MM.1S (cell line): ENCODE results near the gene MAPK10.

ENCODE experiments used
- EZH2 ChIP-seq: fragments of 300-600 bp; sonication (generic); optimal IDR thresholded peaks from 2 replicates; pipeline ENCODE3; 2017; ENCODE audit warnings: low read depth, mild to moderate bottlenecking, antibody characterized with exemption, low read length, mixed read lengths
- TF ChIP-seq, protein P1 (sequence below): fragments of 300-600 bp; sonication (generic); IDR thresholded peaks from 2 replicates; pipeline ENCODE4 v1.5.1; 2016; ENCODE audit warnings: antibody characterized with exemption, low read length, mixed read lengths

DNA sequence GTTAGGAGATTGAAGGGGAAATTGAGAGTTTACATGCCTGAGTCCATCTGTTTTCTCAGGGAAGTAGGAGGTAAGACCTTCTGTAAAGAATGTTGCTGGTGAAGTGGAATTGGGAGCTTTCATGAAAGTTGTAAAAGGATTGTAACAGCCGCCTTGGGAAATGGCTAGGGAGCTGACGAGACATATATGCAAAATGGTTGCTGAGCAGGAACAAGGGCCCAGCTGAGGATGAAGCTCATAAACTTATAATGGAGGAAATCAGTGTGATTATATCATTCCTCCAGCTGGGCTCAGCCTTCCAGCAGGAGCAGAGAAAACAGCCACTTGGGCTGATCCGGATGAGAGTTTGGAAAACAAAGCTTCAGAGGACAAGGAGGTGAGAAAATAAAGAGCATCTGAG lies 208.7 kb downstream of the MAPK10 start:
- TF ChIP-seq, protein P1, sequence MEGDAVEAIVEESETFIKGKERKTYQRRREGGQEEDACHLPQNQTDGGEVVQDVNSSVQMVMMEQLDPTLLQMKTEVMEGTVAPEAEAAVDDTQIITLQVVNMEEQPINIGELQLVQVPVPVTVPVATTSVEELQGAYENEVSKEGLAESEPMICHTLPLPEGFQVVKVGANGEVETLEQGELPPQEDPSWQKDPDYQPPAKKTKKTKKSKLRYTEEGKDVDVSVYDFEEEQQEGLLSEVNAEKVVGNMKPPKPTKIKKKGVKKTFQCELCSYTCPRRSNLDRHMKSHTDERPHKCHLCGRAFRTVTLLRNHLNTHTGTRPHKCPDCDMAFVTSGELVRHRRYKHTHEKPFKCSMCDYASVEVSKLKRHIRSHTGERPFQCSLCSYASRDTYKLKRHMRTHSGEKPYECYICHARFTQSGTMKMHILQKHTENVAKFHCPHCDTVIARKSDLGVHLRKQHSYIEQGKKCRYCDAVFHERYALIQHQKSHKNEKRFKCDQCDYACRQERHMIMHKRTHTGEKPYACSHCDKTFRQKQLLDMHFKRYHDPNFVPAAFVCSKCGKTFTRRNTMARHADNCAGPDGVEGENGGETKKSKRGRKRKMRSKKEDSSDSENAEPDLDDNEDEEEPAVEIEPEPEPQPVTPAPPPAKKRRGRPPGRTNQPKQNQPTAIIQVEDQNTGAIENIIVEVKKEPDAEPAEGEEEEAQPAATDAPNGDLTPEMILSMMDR: no peak
- no peak for TF ChIP-seq EZH2
